GM19328 (cell line): ENCODE data around the gene SCGB1A1.
"Not testable (repeated sequence)": the region's sequence is repeated elsewhere in the genome, so short reads cannot be mapped to it uniquely, and the experiment has no call there.

Experiments used
- ATAC-seq: cut with Tn5 transposase; IDR thresholded peaks from one replicate; pipeline ENCODE4 v1.9.1; 2021; ENCODE audit warnings: mild to moderate bottlenecking, moderate library complexity; ENCODE audit not compliant: unreplicated experiment

Gene SCGB1A1

GRCh38 chr11:62446091-62446490 lies 27.3 kb downstream of the SCGB1A1 start:
- ATAC-seq: no peak

DNA sequence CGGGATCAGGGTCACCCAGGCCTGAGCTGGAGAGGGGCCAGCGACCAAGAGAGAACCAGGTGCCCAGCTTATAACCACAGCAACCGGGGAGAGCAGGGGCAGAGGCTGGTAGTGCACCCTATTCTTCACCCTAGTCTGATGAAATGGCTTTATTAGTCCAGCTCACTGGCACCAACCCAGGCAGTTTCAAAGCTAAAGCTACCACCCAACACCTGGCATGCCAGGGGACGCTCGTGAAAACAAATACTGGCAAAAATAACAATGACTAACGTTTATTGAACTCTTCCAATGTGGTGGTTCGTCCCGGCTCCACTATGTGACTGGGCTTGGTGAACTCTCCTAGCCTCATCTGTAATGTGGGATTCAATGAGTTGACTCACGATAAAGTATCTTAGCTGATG lies 30.6 kb downstream of the SCGB1A1 start:
- no peak for ATAC-seq

GRCh38 chr11:62449912-62450311 lies 31.1 kb downstream of the SCGB1A1 start:
- ATAC-seq: not testable (repeated sequence)

DNA sequence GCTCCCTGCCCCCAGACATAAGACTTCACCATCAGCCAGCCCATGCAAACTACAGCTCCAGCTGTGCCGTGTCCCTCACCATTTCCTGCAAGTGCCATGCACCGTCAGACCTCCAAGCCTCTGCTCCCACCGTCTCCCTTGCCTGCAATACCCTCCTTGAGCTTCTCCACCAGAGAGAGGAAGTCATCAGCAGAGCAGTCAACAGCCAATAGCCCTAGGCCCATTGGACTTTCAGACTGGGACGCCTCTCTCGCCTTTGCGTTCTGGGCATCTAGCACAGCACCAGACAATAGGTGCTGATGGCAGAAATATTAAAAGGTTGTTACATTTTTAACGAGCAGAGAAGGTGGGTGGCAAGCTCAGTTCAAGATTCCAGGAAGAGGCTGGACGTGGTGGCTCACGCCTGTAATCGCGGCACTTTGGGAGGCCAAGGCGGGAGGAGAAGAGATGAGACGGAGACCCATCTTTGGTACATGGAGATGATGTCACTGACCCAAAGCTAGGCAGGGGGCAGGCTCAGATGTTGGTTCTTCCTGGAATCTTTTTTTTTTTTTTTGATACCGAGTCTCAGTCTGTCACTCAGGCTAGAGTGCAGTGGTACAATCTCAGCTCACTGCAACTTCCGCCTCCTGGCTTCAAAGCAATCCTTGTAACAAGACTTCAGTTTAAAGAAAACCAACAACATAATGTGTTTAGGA lies 31.9 kb downstream of the SCGB1A1 start:
- no peak for ATAC-seq

DNA sequence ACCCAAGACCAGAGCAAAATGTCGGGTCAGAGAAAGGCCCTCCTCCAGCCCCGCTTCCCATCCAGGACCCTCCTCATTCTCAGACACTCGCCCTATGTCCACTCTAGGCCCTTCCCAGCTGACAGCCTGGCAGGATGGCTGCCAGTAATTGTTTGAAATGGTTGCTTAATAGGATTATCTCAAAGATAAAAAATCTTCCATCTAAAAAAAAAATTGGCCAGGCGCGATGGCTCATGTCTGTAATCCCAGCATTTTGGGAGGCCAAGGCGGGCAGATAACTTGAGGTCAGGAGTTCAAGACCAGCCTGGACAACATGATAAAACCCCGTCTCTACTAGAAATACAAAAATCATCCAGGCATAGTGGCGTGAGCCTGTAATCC lies 32.4 kb downstream of the SCGB1A1 start:
- ATAC-seq: no peak

GRCh38 chr11:62452261-62452660 lies 33.4 kb downstream of the SCGB1A1 start:
- no peak for ATAC-seq

- no peak for ATAC-seq
Observed at GRCh38 chr11:62452839-62453468, 34.1 kb downstream of the SCGB1A1 start.

GRCh38 chr11:62456630-62457029 lies 37.8 kb downstream of the SCGB1A1 start:
- ATAC-seq: no peak

GRCh38 chr11:62457478-62457877 lies 38.6 kb downstream of the SCGB1A1 start:
- ATAC-seq: no peak

DNA sequence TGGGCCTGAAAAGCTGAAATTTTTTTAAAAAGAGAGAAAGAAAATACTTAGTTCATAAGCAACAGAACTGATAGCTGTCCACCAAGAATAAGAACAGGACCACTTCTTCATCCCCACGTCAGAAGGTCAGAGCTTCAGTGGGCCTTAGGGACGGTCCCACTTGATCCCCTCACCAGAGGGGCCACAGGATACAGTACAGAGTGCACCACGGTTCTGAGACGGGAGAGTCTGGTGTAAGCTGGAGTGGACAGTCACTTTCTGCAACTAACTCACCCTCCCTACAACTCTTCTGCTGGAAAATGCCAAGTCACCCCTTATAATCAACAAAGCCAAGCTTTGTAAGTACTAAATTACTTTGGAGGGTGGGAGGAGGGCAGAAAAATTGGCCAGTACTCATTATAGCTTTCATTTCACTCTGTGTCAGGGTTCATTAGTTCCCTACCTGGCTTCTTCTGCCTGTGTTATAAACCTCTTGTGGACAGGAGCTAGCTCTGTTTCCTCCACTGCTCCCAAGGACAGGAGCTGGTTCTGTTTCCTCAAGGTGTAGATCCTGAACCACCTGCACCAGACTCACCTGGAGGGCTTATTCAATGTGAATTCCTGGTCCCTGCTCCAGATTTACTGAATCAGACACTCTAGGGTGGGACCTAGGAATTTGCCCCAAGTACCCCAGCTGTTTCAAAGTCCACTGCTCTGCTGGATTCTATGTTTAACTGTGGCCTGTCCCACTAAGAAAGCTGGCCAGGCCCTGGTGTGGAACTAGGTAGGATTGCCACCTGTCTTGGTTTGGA lies 39.6 kb downstream of the SCGB1A1 start:
- ATAC-seq: no peak

- no peak for ATAC-seq
Observed at GRCh38 chr11:62459080-62459479, 40.2 kb downstream of the SCGB1A1 start.

DNA sequence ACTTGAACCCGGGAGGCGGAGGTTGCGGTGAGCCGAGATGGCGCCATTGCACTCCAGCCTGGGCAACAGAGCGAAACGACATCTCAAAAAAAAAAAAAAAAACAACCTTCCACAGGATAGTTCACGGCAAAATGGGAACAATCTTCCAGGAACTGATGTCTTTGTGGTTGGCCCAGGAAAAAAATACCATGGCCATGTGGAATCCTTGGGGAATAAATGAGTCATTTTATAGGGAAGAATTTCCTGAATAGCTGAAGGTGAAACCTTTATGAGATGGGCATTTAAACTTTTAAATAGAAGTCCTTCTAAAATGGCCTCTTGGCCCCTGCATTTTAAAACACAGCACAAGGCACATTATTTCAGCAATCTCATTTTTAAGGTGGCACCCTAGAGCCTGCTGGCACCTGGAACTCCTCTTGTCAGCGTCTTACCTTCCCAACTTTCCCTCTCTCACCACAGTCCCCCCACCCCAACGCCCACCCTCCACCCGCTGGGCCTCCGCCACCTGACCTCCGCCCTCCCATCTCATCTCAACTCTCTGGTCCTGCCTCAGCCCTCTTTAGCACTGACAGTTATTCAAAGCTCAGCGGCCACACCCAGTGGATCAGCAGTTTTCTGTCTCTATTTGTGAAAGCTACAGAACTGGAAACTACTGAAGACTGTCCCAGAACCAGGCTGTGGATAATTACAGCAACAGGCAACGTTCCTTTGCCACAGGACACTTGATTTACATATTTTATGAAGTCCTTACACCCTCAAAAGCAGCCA lies 43.1 kb downstream of the SCGB1A1 start:
- no peak for ATAC-seq

- ATAC-seq: no peak
Observed at GRCh38 chr11:62462508-62462892, 43.7 kb downstream of the SCGB1A1 start.

GRCh38 chr11:62463121-62463542 lies 44.3 kb downstream of the SCGB1A1 start:
- ATAC-seq: no peak

DNA sequence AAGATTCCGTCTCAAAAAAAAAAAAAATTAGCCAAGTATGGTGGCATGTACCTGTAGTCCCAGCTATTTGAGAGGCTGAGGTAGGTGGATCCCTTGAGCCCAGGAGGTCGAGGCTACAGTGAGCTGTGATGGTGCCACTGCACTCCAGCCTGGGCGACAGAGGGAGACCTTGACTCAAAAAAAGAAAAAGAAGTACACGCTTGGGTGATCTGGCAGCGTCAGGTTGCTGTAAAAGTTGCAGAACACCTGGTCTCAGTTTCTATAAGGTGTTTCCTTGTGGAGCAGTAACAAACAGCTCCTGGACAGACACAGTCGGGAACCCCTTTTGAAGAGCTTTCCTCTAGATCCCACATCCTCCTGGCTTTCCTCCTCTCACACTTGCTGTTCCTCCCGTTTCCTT lies 45.8 kb downstream of the SCGB1A1 start:
- no peak for ATAC-seq

GRCh38 chr11:62466444-62466843 lies 47.6 kb downstream of the SCGB1A1 start:
- ATAC-seq: no peak

DNA sequence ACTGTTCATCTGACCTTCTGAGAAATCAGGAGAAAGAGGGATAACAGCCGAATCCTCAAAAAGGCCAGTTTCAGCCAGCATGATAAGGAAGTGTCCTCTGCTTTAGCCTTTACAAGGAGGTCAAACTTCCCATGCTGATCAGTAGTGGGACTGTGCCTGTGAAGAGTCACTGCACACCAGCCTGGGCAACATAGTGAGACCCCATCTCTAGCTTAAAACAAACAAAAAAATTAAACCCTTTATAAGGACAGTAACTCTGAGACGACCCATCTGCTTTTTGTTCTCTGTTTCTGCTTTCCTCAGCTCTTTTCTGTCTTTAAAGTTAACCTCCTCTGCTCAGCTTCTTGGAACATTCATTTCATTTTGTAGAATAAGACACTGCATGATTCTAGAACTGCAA lies 49.7 kb downstream of the SCGB1A1 start:
- ATAC-seq: no peak

DNA sequence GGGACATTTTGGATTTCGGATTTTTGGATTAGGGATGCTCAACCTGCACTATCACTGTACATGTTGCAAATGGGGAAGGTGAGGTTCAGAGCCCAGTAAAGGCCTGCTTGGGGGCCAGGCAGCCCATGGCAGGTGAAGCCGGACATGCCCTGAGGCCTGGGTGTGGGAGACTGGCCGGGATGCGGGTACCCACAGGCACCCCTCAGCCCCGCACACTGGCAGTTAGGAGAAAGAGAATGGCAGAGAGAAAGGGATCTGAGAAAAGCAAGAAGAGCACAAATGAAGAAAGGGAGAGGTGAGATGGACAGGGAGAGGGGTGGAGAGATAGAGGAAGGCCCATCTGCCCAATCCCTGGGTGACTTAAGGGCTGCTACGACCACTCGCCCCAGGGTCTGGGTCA lies 52.8 kb downstream of the SCGB1A1 start:
- ATAC-seq: no peak

DNA sequence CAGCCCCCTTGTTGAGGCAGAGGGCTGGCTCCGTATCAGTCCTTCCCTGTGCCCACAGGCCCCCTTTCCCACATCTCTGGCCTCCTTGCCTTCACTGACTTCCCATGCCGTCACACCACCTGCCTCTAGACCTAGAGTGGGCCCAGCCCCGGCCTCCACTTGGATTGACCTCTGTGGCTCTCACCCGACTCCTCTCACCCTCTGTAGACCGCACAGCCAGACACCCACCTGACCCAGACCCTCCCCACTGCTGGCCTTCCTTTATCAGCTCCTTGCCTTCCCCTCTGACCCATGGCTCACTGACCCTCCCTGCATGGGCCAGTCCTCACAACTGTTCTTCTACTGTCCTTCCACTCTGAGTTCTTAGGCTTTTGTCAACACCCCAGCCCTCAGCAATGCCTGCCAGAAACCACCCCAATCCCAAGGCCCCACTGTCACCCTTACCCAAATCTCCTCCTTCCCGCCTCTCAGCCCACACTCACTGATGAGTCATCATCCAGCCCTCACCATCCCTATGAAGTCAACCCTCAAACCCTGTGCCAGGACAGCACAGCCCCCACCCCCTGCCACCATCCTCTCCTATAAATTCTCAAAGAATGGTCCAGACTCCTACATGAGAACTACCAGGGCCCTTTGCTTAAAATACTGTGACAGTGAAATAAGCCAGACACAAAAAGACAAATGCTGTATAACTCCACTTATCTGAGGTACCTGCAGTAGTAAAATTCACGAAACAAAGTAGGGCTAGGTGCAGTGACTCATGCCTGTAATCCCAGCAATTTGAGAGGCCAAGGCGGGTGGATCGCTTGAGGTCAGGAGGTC lies 53.4 kb downstream of the SCGB1A1 start:
- no peak for ATAC-seq
